SU-DHL-6 (cell line): Measurements from ENCODE around the gene ERC1.

ENCODE experiments used
- H2AFZ ChIP-seq: fragments of 200-600 bp; sonication (generic); 2 replicates; pipeline ENCODE4 v1.6.1; 2014; ENCODE audit warnings: low read depth, mild to moderate bottlenecking, moderate library complexity, mixed read lengths, antibody characterized with exemption, low read length; ENCODE audit not compliant: severe bottlenecking
- H3F3A ChIP-seq: fragments of 200-600 bp; shearing (Covaris generic); 2 replicates; pipeline ENCODE4 v1.6.0; 2016; ENCODE audit warnings: antibody characterized with exemption, mild to moderate bottlenecking; ENCODE audit not compliant: insufficient read depth
- H3K27ac ChIP-seq: fragments of 200-600 bp; sonication (generic); 2 replicates; pipeline ENCODE4 v1.5.1; 2016; ENCODE audit warnings: low read depth, mild to moderate bottlenecking, low read length, moderate library complexity, mixed read lengths
- H3K27me3 ChIP-seq: fragments of 200-600 bp; sonication (generic), shearing (Covaris generic); 2 replicates; pipeline ENCODE4 v1.6.0; 2014; ENCODE audit warnings: mild to moderate bottlenecking, low read length
- H3K36me3 ChIP-seq: fragments of 200-600 bp; sonication (generic); 2 replicates; pipeline ENCODE4 v1.6.1; 2014; ENCODE audit warnings: mild to moderate bottlenecking, low read length, mixed read lengths
- H3K4me2 ChIP-seq: fragments of 300-600, 200-600 bp; shearing (Covaris generic), sonication (generic); 2 replicates; pipeline ENCODE4 v1.6.0; 2014; ENCODE audit warnings: low read length, low read depth, mild to moderate bottlenecking; ENCODE audit not compliant: poor library complexity, severe bottlenecking
- H3K4me3 ChIP-seq: fragments of 200-600 bp; sonication (generic); 2 replicates; pipeline ENCODE4 v1.5.1; 2014; ENCODE audit warnings: antibody characterized with exemption, low read length, mild to moderate bottlenecking, mixed read lengths; ENCODE audit not compliant: insufficient read depth, poor library complexity, severe bottlenecking
- H3K79me2 ChIP-seq: fragments of 200-600 bp; sonication (generic); 2 replicates; pipeline ENCODE4 v1.6.1; 2014; ENCODE audit warnings: mild to moderate bottlenecking, low read length, moderate library complexity; ENCODE audit not compliant: insufficient read depth
- H3K9ac ChIP-seq: fragments of 200-600 bp; sonication (generic); 2 replicates; pipeline ENCODE4 v1.7.0; 2014; ENCODE audit warnings: mild to moderate bottlenecking, low read length
- H3K9me2 ChIP-seq: fragments of 200-600 bp; sonication (generic); replicated peaks from 2 replicates; pipeline ENCODE4 v1.6.1; 2014; ENCODE audit warnings: low read length; ENCODE audit not compliant: insufficient read depth
- H3K9me3 ChIP-seq: fragments of 200-600 bp; sonication (generic); 2 replicates; pipeline ENCODE4 v1.6.1; 2014; ENCODE audit warnings: low read length, mixed read lengths; ENCODE audit not compliant: insufficient read depth
- H4K20me1 ChIP-seq: fragments of 200-600 bp; sonication (generic); 2 replicates; pipeline ENCODE4 v1.6.1; 2014; ENCODE audit warnings: low read depth, mild to moderate bottlenecking, antibody characterized with exemption, low read length, moderate library complexity, mixed read lengths
- CTCF ChIP-seq: fragments of 200-600 bp; sonication (generic); IDR thresholded peaks from one replicate; pipeline ENCODE4 v1.5.1; 2017; ENCODE audit warnings: antibody characterized with exemption, mild to moderate bottlenecking, low read length, moderate library complexity; ENCODE audit not compliant: insufficient read depth, poor library complexity, severe bottlenecking
- EZH2phosphoT487 ChIP-seq: fragments of 200-600 bp; sonication (generic), shearing (Covaris generic); conservative IDR thresholded peaks from 2 replicates; pipeline ENCODE4 v1.6.1; 2018; ENCODE audit warnings: mild to moderate bottlenecking, antibody characterized with exemption, low read length, moderate library complexity, mixed read lengths

Gene ERC1

DNA sequence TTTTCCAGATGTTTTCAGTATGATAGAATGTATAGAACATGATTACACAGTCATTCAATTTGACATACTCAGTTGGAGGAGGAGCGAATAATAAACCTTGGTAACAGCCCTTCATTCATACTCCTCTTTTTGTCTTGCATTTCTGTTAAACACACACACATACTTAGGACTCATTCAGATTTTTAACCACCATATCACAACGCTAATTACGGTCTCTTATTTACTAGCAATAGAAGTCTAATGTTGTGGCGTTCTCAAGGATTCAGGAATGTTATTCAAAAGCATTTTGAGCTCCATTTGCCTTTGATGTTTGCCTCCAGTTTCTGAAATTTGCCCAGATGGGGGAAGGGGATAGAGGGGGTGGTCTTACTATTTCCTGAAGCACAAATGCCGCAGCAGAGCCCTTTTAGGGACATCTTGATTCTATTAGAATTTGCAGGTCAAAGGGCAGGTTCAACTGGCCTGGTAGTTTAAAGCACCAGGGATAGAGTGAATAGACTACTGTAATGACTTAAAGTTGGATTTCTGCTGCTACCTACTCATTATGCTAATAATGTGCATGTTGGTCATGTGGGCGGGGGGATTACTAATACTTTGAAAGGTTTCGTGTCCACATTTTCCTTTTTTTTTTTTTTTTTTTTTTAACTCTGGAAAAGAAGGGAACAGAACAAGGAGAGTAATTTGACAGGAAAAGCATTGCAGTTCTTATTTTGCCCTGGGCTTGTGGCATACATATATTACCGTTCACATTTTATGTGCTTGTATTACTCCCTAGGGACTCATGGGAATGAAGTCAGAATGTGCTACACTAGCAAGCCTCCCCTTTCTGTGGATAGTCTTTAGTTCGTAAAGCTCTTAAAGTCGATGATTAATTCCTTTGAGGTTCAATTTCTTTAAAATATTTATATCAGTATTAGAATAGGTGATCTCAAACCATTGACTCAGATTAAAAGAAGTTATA is 376.6 kb downstream of the ERC1 start:
- H3K27ac ChIP-seq = no peak overlapping the region
- H3K36me3 ChIP-seq = no peaks in the 10 kb centered on the region
- H3K4me3 ChIP-seq = no peak overlapping the region
- no peak for TF ChIP-seq EZH2phosphoT487
- no peak for TF ChIP-seq CTCF
- H4K20me1 ChIP-seq = no peaks in the 10 kb centered on the region
- no peak overlapping the region for H3K4me2 ChIP-seq
- no peaks in the 10 kb centered on the region for H3K9me2 ChIP-seq
- no peak overlapping the region for H3K9ac ChIP-seq
- H3K27me3 ChIP-seq = no peaks in the 10 kb centered on the region
- H2AFZ ChIP-seq = no peak overlapping the region
- H3K9me3 ChIP-seq = no peaks in the 10 kb centered on the region
- no peaks in the 10 kb centered on the region for H3F3A ChIP-seq
- H3K79me2 ChIP-seq = no peaks in the 10 kb centered on the region

DNA sequence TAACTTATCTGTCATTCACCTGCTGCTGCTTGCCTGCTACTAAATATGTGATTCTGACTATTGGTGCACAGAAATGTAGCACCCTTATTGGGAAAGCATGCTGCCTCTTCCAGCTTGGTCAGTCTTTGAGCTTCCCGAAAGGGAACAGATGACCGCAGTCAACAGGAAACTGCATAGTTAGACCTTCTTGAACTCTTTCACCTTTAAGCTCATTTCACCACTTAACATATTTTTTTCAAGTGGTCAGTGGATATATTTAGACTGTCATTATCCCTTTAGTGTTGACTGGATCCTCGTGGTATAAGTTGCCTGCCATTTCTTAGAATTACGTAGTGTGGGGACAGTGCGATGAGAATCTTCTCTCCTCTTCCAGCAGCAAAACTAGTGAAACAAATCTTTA is 378.4 kb downstream of the ERC1 start:
- H3K36me3 ChIP-seq = no peaks in the 10 kb centered on the region
- no peak overlapping the region for H3K4me2 ChIP-seq
- no peaks in the 10 kb centered on the region for H3K9me3 ChIP-seq
- H3K27ac ChIP-seq = no peak overlapping the region
- H3K79me2 ChIP-seq = no peaks in the 10 kb centered on the region
- H3K9ac ChIP-seq = no peak overlapping the region
- no peak overlapping the region for H2AFZ ChIP-seq
- no peaks in the 10 kb centered on the region for H3K27me3 ChIP-seq
- no peak overlapping the region for H3K4me3 ChIP-seq
- TF ChIP-seq CTCF (no peak), EZH2phosphoT487 (no peak)
- no peaks in the 10 kb centered on the region for H4K20me1 ChIP-seq
- no peaks in the 10 kb centered on the region for H3F3A ChIP-seq
- H3K9me2 ChIP-seq = no peaks in the 10 kb centered on the region

DNA sequence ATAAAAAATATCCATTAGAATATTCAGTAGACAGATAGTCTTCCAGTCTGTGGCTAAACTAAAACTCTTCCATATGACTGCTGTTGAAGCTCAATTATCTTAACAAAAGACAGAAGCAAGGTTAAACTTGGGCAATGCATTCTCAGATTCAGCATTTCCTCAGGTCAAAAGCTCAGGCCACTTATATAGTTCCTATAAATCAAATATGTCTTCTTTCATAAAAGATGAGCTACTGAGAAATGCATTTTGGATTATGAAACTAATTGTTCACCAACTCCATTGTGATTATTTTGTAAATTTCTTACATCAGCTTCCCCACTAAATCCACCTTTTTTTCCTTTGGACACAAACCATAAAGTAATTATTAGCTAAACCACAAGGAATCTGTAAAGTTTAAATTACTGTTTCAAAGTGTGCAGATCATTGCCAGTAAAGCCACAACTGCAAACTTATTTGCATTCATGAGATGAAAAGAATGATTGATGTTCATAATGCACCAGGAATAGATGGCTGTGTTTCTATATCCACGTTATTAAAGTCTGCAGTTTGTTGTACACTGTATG is 379.0 kb downstream of the ERC1 start:
- TF ChIP-seq EZH2phosphoT487 (no peak), CTCF (no peak)
- Histone ChIP-seq H4K20me1 (no peaks in the 10 kb centered on the region), H3F3A (no peaks in the 10 kb centered on the region), H3K9ac (no peak overlapping the region), H3K9me3 (no peaks in the 10 kb centered on the region), H3K79me2 (no peaks in the 10 kb centered on the region), H2AFZ (no peak overlapping the region), H3K27me3 (no peaks in the 10 kb centered on the region), H3K4me2 (no peak overlapping the region), H3K27ac (no peak overlapping the region), H3K4me3 (no peak overlapping the region), H3K36me3 (no peaks in the 10 kb centered on the region), H3K9me2 (no peaks in the 10 kb centered on the region)
